ENCODE measurements around the gene PSG3.
"Not testable (repeated sequence)": the region's sequence is repeated elsewhere in the genome, so short reads cannot be mapped to it uniquely, and the experiment has no call there.

Gene PSG3

DNA sequence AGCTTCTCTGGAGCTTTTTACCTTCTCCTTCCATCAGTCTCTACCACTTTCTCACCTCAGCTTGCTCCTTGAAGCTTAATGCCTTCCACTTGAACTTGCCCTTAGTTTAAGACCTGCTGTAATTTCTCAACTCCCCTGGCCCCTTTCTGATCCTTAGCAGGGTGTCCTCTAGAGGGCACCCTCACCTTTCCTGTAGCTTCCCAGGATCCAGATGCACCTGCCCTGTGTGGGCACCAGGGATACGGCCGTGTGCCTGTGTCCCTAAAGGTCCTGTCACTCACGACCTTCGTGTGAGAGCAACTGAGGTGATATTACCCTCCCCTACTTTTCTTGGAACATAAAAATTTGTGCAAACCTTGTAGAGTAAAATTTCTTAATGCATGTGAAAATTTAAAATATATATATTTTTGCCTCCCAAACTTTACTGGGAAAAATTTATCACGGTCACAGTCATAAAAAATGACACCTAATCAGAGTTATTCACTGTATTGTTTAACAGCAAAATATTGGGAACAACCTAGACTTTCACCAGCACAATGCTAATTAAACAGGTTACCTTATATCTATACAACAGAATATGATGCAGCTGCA is 46.4 kb downstream of the PSG3 start:
- DNase-seq: no peak

GRCh38 chr19:42683917-42684513 is 56.3 kb downstream of the PSG3 start:
- no peak for DNase-seq

- not testable (repeated sequence) for DNase-seq
These were observed 64.0 kb downstream of the PSG3 start for GRCh38 chr19:42676326-42676725.

- not testable (repeated sequence) for DNase-seq
These were observed 65.7 kb downstream of the PSG3 start for GRCh38 chr19:42674549-42674948.
